Rectal smooth muscle tissue (tissue), 1 donor: ENCODE data around the gene NBEA.

Experiments
- H3K27ac ChIP-seq: one replicate; pipeline ENCODE4 v1.7.0; 2013; ENCODE audit warnings: low read depth, low read length, inconsistent platforms
- H3K27me3 ChIP-seq: one replicate; pipeline ENCODE4 v1.7.0; 2013; ENCODE audit warnings: low read length; ENCODE audit not compliant: control insufficient read depth, insufficient read depth
- H3K36me3 ChIP-seq: one replicate; pipeline ENCODE4 v1.7.0; 2013; ENCODE audit warnings: low read length; ENCODE audit not compliant: control insufficient read depth, insufficient read depth
- H3K4me1 ChIP-seq: one replicate; pipeline ENCODE4 v1.7.0; 2013; ENCODE audit warnings: low read length; ENCODE audit not compliant: control insufficient read depth, insufficient read depth
- H3K4me3 ChIP-seq: one replicate; pipeline ENCODE4 v1.7.0; 2013; ENCODE audit warnings: low read length
- H3K9ac ChIP-seq: one replicate; pipeline ENCODE4 v1.7.0; 2013; ENCODE audit warnings: low read length

The NBEA gene

GRCh38 chr13:35349052-35349451 is 407.0 kb downstream of the NBEA start:
- H3K4me1 ChIP-seq: no peaks in the 10 kb centered on the region
- H3K36me3 ChIP-seq: no peaks in the 10 kb centered on the region
- H3K27me3 ChIP-seq: no peaks in the 10 kb centered on the region
- no peak overlapping the region for H3K9ac ChIP-seq
- no peak overlapping the region for H3K4me3 ChIP-seq
- H3K27ac ChIP-seq: no peak overlapping the region

GRCh38 chr13:35349673-35350278 is 407.7 kb downstream of the NBEA start:
- Histone ChIP-seq H3K4me1 (no peaks in the 10 kb centered on the region), H3K36me3 (no peaks in the 10 kb centered on the region), H3K27ac (no peak overlapping the region), H3K4me3 (no peak overlapping the region), H3K9ac (no peak overlapping the region), H3K27me3 (no peaks in the 10 kb centered on the region)

- no peak overlapping the region for H3K9ac ChIP-seq
- no peaks in the 10 kb centered on the region for H3K27me3 ChIP-seq
- no peaks in the 10 kb centered on the region for H3K36me3 ChIP-seq
- no peak overlapping the region for H3K4me3 ChIP-seq
- no peaks in the 10 kb centered on the region for H3K4me1 ChIP-seq
- H3K27ac ChIP-seq: no peak overlapping the region
Observed at GRCh38 chr13:35354285-35354684, 412.2 kb downstream of the NBEA start.

GRCh38 chr13:35354882-35355281 is 412.8 kb downstream of the NBEA start:
- no peaks in the 10 kb centered on the region for H3K27me3 ChIP-seq
- no peak overlapping the region for H3K4me3 ChIP-seq
- no peak overlapping the region for H3K9ac ChIP-seq
- H3K4me1 ChIP-seq: no peaks in the 10 kb centered on the region
- H3K36me3 ChIP-seq: no peaks in the 10 kb centered on the region
- H3K27ac ChIP-seq: no peak overlapping the region

GRCh38 chr13:35356572-35356971 is 414.5 kb downstream of the NBEA start:
- Histone ChIP-seq H3K27ac (no peak overlapping the region), H3K36me3 (no peaks in the 10 kb centered on the region), H3K4me1 (no peaks in the 10 kb centered on the region), H3K4me3 (no peak overlapping the region), H3K27me3 (no peaks in the 10 kb centered on the region), H3K9ac (no peak overlapping the region)

- no peaks in the 10 kb centered on the region for H3K27me3 ChIP-seq
- H3K36me3 ChIP-seq: no peaks in the 10 kb centered on the region
- H3K4me3 ChIP-seq: no peak overlapping the region
- no peak overlapping the region for H3K9ac ChIP-seq
- H3K27ac ChIP-seq: no peak overlapping the region
- H3K4me1 ChIP-seq: no peaks in the 10 kb centered on the region
Observed at GRCh38 chr13:35365883-35366282, 423.8 kb downstream of the NBEA start.

- Histone ChIP-seq H3K9ac (no peak overlapping the region), H3K27me3 (no peaks in the 10 kb centered on the region), H3K27ac (no peak overlapping the region), H3K4me1 (no peaks in the 10 kb centered on the region), H3K36me3 (no peaks in the 10 kb centered on the region), H3K4me3 (no peak overlapping the region)
Observed at GRCh38 chr13:35367586-35367985, 425.5 kb downstream of the NBEA start.

- Histone ChIP-seq H3K36me3 (no peaks in the 10 kb centered on the region), H3K9ac (no peak overlapping the region), H3K27ac (no peak overlapping the region), H3K4me1 (peaks cover 2% of the 10 kb centered on the region), H3K27me3 (no peaks in the 10 kb centered on the region), H3K4me3 (no peak overlapping the region)
Observed at GRCh38 chr13:35378939-35379338, 436.9 kb downstream of the NBEA start.

- H3K27ac ChIP-seq: no peak overlapping the region
- no peak overlapping the region for H3K4me3 ChIP-seq
- peaks cover 2% of the 10 kb centered on the region for H3K4me1 ChIP-seq
- H3K36me3 ChIP-seq: no peaks in the 10 kb centered on the region
- no peak overlapping the region for H3K9ac ChIP-seq
- no peaks in the 10 kb centered on the region for H3K27me3 ChIP-seq
Observed at GRCh38 chr13:35379663-35380062, 437.6 kb downstream of the NBEA start.

- Histone ChIP-seq H3K4me3 (no peak overlapping the region), H3K27me3 (no peaks in the 10 kb centered on the region), H3K36me3 (no peaks in the 10 kb centered on the region), H3K4me1 (no peaks in the 10 kb centered on the region), H3K9ac (no peak overlapping the region), H3K27ac (no peak overlapping the region)
Observed at GRCh38 chr13:35387682-35388250, 445.7 kb downstream of the NBEA start.

GRCh38 chr13:35388441-35389355 is 446.6 kb downstream of the NBEA start:
- no peak overlapping the region for H3K27ac ChIP-seq
- H3K9ac ChIP-seq: no peak overlapping the region
- H3K27me3 ChIP-seq: no peaks in the 10 kb centered on the region
- H3K4me1 ChIP-seq: no peaks in the 10 kb centered on the region
- H3K4me3 ChIP-seq: no peak overlapping the region
- H3K36me3 ChIP-seq: no peaks in the 10 kb centered on the region

- no peaks in the 10 kb centered on the region for H3K27me3 ChIP-seq
- H3K4me1 ChIP-seq: no peaks in the 10 kb centered on the region
- no peak overlapping the region for H3K4me3 ChIP-seq
- H3K9ac ChIP-seq: no peak overlapping the region
- no peaks in the 10 kb centered on the region for H3K36me3 ChIP-seq
- no peak overlapping the region for H3K27ac ChIP-seq
Observed at GRCh38 chr13:35389535-35389934, 447.5 kb downstream of the NBEA start.
